ENCODE results near the gene SDF4.
A peak's percentile ranks its signal among the peaks of the same experiment; 100 is the strongest.

The SDF4 gene

GRCh38 chr1:1210726-1211540 is 20.9 kb downstream of the SDF4 start:
- DNase-seq, result no peak

GRCh38 chr1:1208713-1209433 is 22.9 kb downstream of the SDF4 start:
- no peak for DNase-seq

GRCh38 chr1:1207571-1207892 is 24.3 kb downstream of the SDF4 start:
- DNase-seq, result no peak

GRCh38 chr1:1206966-1207531 is 24.8 kb downstream of the SDF4 start:
- DNase-seq, result no peak

GRCh38 chr1:1206376-1206965 is 25.3 kb downstream of the SDF4 start, which contains the start of gene TNFRSF18:
TSS of gene TNFRSF18 (minus strand) at chr1:1206592. CDS start at chr1:1206571, 21 bp downstream.
- DNase-seq, result no peak

GRCh38 chr1:1205769-1206375 is 25.9 kb downstream of the SDF4 start:
- DNase-seq, result no peak

GRCh38 chr1:1204998-1205768 is 26.6 kb downstream of the SDF4 start:
- DNase-seq, result no peak

GRCh38 chr1:1204425-1204920 is 27.3 kb downstream of the SDF4 start:
- no peak for DNase-seq

GRCh38 chr1:1203561-1204424 is 28.0 kb downstream of the SDF4 start:
- DNase-seq, result no peak

GRCh38 chr1:1202831-1203560 is 28.8 kb downstream of the SDF4 start:
- DNase-seq, result no peak

GRCh38 chr1:1200876-1201810 is 30.7 kb downstream of the SDF4 start:
- DNase-seq, result peak; percentile 23

GRCh38 chr1:1199961-1200875 is 31.6 kb downstream of the SDF4 start:
- no peak for DNase-seq

GRCh38 chr1:1199141-1199960 is 32.5 kb downstream of the SDF4 start:
- DNase-seq, result no peak

GRCh38 chr1:1198423-1199140 is 33.2 kb downstream of the SDF4 start:
- DNase-seq, result no peak

GRCh38 chr1:1197551-1198422 is 34.0 kb downstream of the SDF4 start:
- DNase-seq, result no peak

GRCh38 chr1:1197188-1197500 is 34.7 kb downstream of the SDF4 start:
- DNase-seq, result no peak
